Placental epithelial cell (primary cell): ENCODE results near the gene TRIM44. TPM values are rescaled to one million over a fixed set of nuclear protein-coding genes. Genes with fewer than 3 reads are reported as not detected.

ENCODE experiments used
- total RNA-seq: library from RNA; depleted of rRNA; stranded (reverse); fragments of >200 nt; gene quantifications from 2 replicates; pipeline ENCODE4 v1.2.3, GENCODE V29; 2012

TRIM44 gene
- 12.6 and 20.9 TPM in 2 replicates for total RNA-seq

GRCh38 chr11:35662649-35663407 lies at the start of gene TRIM44:
TRIM44 (plus strand) TSS chr11:35662775; CDS start chr11:35663112, 337 bp downstream.

GRCh38 chr11:35617687-35618496 lies 44.7 kb upstream of the TRIM44 start, which contains the start of gene FJX1:
FJX1 (plus strand) TSS chr11:35618460; CDS start chr11:35618637, 177 bp downstream.

Other genes with a start within 250 kb of the TRIM44 start
- not detected in 2 replicates for gene SLC1A2, start 243.2 kb upstream of the TRIM44 start, total RNA-seq
- 0.11 and 0.79 TPM in 2 replicates for gene PAMR1, start 137.2 kb upstream of the TRIM44 start, total RNA-seq
- gene FJX1, start 44.3 kb upstream of the TRIM44 start, total RNA-seq: 0.79 and 6.5 TPM in 2 replicates